ENCODE measurements around the gene ADAM19. TPM values are rescaled to one million over a fixed set of nuclear protein-coding genes. Genes with fewer than 3 reads are reported as not detected.

Gene ADAM19
- total RNA-seq, 1 donor from 2014 or later = 30.0 TPM

DNA sequence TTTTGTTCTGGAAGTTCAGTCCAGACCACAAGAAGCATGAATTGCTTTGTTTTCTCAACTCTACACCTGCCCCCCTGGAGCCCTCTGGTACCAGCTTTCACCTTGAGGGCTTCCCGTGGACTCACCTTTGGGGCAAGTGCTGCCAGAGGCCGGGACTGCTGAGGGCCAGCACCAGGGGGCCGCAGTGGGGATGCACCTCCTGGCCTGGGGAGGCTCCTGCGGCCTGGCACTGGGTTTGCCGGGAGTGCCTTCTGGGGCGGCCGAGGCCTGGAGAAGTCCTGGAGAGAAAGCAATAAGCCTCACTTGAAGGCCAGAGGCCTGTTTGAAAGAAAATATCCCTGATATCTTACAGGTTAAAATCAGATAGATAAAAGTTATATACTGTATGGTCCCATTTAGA, 93.9 kb downstream of the ADAM19 start:
- DNase-seq = no peak

DNA sequence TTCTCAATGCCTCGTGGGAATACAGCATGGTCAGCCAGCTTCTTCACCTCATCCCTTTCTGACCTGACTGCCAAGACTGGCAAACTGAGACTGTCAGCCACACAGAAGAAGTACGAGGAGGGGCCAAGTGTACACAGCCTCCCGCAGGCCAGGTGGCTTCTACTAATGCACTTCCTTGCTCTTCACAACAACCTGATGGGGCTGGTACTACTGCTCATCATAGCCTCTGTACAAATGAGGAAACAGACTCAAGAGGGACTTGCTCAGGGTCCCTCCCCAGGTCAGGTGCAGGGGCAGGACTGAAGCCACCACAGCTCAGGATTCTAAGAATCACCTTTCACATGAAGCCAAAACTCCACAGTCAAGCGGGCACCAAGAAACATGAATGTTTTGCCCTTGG, 94.3 kb downstream of the ADAM19 start:
- no peak for DNase-seq

DNA sequence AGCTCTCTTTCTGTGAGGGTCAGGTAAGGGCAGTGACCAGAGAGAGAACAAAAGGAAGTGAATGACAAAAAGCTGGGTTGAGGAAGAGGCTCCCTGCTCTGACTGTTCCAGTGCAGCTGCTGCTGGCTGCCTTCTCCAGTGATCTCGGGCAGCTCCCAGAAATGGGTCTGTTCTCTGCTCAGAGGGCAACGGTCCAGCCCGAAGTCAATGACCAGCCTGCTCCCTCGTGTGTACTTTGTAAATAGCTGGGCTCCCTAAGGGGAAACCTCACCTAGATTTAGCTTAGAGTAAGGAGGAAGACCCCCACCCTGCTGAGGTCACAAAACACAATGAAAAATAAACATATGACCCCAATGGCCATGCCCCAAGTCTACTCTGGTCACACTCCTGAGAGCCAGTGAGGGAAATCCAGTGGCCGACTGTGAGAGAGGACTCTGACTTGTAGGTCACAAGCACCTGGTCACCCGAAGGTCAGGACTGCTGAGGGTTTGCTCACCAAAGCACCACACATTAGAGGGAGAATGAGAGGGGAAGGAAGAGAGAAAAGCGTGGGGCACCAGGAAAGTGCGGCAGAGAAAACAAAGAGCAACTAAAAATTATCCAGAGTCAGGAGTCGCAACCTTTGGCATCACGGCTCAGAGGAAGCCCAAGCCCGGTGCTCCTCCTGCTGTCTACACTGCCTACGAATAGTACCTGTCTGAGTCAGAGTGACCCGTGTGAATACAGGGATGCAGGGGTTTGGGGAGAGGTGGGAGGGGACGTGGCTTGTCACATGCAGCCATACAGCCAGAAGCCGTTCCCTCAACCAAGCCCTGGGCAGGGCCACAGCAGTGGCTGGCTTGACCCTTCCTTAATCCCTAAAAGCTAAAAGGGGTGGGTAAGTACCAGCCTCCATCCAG, 95.7 kb downstream of the ADAM19 start:
- DNase-seq = no peak

DNA sequence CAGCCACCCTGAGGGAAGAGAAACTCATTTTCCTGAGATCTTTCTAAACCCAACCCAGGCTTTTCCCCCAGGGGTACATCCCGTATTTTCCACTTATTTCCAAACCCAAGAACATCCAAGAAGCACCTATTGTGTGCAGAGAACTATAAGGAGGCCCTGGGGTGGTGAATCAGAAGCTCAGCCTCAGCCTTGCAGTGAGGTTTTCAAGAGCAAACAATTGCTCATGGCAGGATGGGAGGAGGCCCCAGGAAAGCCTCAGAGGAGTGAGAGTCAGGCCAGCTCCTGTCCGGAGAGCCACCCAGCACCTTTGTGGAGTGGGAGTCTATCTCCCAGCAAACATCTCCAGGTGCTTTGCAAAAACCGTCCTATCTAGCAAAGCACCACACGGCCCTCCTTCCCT, 96.4 kb downstream of the ADAM19 start:
- DNase-seq = no peak

DNA sequence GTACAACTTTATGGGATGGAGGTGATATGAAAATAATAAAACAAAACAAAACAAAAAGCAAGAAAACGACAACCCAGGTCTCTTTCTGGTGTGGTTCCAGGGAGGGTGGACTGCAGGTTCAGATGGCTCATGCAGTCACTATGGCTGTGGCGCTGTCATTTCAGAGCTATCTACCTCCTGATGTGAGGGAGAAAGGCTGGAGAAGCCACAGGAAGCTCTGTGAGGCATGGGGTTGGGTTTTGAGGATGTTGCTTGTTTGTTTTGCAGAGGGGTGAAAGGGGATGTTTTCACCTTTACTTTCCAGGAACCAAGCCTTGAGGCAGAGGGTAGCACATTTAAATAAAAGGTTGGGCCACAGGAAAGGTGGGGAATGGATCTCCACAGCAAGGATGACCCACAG, 96.8 kb downstream of the ADAM19 start:
- no peak for DNase-seq

DNA sequence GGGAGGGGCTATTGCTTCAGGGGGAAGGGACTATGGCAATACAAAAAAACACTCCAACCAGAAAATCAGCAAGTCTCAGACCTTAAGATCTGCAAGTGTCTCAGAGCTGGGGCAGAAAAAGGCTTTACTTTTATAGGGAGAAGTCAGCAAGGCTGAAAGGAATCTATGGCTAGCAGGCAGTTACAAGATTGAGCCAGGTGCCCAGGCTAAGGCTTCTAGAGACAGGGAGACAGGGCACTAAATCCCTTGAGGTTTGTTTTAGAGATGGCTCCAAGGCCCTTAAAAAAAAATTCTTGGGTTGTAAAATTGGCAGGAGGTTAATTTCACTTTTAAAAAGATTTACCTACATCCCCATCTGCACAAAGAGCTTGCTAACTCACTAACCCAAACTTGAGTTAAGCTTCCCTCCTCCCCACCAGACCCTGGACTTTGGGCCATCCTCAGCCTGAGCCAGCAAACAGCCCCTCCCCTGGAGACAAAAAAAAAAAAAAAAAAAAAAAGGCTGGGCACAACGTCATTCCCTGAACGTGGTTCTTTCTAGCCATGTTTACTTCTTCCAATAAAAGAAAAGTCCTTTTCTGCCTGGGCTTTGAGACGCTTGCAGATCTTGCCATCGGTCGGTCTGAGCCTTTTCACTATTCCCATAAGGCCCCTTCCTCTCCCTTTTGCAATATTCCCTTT, 97.6 kb downstream of the ADAM19 start:
- no peak for DNase-seq

DNA sequence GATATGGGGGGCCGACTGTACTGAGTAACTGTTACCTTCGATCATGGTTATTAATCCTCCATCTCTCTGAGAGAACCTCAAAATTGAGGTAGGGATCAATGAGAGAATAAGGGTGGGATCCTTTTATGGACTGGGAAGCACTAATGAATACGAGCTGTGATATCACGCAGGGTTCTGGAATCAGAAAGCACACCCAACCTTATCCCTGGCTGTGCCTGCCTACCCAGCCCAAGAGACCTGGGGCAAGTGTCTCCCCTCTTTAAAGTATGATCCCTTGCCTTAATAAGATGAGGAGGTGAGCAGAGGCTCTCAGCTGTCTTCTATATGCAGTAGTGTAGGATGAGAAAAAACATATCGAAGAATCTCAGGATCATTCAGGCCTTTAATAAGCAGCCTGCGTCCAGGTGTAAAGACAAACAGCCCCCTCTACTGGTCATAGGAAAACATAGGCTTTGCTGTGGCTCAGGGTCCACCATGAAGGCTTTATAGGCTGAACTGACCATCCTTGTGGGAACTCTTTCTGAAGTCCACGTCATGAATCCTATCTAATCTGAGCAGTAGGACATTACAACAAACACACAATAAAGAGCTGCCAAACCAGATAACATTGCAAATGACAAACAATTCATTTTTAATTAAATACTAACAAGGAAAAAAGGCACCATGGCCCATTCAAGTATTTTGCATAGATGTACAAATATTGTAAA, 98.7 kb downstream of the ADAM19 start:
- peak; percentile 79 for DNase-seq

DNA sequence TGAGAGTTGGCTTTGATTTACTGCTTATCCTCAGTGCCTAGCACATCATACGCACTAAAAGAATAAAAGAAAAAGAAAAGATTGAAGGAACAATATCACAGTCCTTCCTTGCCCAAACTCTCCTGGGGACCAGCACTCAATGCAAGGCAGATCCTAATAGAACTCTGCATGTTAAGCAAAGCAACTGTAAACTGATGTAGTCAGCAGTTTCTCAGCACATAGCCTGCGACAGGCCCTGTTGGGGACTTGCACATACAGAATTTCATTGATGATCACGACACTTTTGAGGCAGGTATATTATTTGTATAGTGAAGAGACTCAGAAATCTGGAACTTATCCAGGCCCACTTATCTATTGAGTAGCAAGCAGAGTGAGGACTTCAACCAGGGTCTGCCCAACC, 100.1 kb downstream of the ADAM19 start:
- DNase-seq = no peak

DNA sequence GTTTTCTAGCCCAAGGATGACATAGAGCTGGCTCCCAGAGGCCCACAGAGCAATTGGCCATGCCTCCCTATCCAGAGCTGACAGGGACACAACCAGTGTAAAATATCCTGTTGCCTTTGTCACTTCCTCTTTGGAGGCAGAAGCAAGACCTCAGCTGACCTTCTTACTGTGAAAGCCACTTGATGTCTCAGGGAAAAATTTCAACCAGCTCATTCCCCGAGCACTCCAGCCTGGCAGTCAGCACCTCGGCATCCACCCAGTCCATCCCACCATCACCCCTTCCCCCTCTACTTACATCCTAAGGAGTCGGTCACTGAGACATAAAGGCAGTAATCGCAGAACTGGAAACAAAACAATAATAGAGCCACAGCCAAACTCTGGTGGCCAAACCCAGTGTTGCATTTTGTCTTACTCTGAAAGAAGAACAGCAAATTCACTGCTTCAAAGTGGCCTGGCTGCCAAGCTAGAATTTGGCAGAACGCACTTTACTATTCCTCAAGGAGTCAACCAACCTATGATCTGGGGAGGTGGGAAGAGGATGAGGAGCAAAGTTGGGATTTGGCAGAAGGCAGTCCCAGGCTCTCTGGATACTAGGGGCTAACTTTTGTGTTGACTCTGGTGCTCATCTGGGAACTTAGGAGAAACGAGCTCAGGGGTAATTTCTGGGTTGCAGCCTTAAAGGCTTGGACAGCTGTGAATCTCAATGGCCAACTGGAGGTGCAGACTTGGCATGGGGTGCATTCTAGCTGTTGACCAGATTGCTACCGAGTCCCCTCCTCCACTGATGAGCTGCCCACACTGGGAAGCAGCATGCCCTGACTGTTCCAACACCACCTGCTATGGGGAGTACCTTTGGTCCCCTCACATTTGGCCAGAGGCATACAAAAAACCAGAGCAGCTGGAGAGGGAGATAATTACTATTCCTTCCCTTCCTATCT, 101.9 kb downstream of the ADAM19 start:
- peak; percentile 20 for DNase-seq

DNA sequence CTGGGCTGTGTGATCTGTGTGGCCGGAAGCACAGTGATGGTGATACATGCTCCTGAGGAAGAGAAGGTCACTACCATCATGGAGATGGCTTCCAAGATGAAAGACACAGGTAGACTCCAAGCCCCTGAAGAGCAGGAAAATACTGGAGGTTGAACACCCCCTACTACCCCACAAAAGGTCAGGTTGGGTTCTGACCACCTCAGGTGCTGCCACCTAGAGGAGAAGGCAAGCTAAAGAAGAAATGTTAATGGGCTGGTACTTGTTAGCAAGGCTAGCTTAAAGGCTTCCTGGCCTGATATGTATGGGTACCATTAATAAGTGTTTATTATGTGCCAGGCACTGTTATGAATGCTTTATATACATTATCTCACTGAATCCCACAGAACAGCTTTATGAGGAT, 103.9 kb downstream of the ADAM19 start:
- peak; percentile 55 for DNase-seq

DNA sequence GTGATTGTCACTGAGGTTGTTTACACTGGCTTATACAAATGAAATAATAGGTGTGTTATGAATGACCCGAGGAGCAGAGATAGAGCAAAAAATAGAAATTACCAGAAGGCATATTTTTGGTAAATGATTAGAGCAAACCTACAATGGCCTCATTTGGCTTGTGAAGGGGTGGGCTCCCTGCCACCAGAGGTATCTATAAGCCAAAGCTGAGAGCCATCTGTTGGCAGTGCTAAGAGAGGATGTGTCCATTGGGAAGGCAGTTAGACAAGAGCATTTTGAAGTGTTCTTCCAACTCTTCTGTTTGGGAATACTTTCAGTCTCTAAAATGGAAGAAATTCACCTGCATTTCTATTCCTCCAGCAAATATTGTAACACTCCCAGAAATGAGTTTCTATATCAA, 104.9 kb downstream of the ADAM19 start:
- DNase-seq = no peak

DNA sequence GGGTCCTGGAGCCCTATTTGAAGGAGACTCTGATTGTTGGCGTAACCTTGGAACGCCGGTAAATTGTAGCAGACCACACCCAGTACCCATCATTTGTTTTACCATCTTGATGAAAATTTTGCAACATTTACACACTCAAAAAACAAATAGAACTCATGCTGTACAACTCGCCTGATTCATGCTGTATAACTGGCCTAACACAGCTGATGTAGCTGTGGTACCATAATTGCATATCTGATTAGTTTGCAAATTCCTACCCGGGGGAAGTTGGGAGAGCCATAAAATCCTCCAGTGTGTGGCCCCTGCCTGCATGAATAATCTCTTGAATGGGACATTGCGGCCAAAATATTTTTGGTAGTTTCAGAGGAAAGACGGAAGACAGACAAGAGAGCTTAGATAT, 105.9 kb downstream of the ADAM19 start:
- DNase-seq = no peak

DNA sequence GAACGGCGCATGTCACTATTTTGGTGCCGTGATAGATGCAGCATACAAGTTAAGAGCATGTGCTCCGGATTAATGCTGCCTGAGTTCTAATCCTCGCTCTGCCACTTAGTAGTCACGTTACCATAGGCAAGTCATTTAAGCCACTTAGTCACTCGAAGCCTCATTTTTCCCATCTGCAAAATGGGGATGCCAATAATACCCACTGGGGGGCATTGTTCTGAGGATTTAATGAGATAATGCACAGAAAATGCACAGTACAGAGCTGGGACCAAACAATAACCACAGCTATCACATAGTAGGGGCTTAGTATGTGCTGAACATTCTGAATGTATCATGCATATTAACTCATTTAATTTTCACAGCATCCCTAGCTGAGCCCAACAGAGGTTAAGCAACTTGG, 106.5 kb downstream of the ADAM19 start:
- DNase-seq = no peak

DNA sequence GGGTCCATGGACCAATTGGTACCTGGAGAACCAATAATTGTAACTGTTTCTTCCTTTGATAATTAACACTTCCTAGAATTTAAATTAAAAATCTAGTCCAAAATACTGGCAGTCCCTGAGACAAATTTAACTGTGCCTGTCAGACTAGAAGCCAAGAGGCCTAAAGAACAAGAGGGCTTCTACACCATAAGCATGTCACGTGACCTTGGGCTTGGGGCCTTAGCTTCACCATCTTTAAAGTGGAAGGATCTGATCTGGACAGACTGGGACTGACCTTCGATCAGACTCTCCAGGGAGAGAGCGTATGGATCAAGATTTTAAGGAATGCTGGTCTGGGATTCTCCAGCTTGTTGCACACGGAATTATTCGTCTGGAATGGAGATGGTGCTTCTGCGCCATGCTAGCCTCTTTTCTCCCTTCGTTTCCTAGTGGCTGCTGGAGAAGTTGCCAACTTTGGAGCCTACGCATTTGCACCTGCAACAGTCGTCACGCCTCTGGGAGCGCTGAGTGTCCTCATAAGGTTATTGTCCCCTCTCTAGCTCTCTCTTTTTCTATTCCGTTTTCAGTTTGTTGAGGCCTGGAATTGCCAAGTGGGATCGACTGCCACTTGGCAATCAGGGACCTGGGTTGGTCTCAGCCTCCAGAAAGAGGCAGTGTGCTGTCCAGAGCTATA, 107.1 kb downstream of the ADAM19 start:
- no peak for DNase-seq

DNA sequence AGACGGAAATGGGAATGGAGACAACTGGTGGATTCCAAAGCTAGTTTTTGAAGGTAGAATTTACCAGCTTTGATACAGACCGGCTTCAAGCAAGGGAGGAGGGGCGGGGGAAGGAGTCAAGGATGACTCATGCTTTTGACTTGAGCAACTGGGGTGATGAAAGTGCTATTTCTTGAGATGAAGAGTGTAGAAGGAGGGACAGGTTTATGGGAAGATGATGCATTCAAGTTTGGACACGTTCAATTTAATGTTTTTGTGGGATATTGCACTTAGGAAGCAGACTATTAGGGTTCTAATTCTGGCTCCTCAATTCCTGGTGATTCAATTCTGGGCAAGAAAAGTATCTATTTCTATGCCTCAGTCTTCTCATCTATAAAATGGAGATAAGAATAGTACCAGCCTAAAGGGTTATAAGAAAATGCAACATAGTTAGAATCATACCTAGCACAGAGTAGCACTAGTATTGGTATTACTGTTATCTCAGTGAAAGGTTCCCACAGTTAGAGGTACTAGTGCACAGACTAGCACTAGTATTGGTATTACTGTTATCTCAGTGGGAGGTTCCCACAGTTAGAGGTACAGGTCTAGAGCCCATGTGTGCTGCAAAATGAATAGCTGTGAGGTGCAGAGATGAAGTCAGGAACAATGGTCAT, 110.9 kb downstream of the ADAM19 start:
- peak; percentile 17 for DNase-seq

DNA sequence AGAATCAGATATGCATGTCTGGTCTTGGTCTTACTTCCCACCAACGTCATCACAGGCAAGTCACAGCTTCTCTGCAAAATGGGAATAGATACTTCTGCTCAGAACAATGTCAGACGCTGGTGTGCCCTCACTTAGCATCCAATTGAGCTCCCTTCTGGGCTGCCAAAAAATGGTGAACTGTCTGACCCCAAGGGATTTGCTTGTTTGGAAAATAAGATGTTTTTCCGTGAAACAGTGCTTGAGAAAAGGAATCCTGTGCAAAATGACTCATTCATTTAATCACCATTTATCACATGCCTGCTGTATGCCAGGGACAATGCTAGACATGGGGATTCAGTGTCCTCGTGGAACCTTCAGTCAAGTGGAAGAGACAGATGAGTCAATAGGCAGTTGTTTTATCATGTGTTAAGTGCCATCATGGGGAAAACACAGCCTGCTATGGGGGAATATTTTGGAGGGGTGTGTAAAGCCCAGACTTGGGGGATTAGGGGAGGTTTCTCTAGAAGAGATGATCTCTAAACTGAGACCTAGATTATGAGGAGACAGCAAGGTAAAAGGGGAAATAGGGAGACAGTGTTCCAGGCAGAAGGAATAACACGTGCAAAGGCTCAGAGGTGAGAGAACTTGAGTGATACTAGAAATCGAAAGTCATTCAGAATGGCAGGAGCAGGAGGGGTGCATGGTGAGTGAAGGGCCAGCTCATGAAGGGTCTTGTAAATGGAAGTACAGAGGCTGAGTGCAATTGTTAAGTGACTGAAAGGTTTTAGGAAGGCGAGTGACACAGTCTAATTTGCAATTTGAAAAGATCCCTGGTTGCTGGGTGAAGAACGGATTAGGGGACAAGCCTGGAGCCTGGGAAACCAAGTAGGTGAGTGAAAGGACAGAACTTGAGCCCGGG, 111.7 kb downstream of the ADAM19 start:
- no peak for DNase-seq

DNA sequence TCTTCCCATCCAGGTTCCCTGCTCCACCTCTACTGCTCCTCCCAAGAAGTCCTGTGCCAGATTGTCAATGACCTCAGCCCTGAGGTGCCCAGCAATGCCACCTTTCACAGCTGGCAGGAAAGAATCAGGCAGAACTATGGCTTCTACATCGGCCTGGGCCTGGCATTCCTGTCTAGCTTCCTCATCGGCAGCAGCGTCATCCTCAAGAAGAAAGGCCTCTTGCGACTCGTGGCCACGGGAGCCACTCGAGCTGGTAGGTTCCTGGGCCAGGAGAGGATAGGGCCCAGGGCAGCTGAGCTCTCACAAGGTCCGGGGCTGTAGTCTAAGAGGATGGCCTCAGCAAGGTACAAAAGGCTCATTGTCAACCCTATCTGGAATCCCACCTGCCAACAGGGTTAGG, 112.5 kb downstream of the ADAM19 start:
- no peak for DNase-seq

DNA sequence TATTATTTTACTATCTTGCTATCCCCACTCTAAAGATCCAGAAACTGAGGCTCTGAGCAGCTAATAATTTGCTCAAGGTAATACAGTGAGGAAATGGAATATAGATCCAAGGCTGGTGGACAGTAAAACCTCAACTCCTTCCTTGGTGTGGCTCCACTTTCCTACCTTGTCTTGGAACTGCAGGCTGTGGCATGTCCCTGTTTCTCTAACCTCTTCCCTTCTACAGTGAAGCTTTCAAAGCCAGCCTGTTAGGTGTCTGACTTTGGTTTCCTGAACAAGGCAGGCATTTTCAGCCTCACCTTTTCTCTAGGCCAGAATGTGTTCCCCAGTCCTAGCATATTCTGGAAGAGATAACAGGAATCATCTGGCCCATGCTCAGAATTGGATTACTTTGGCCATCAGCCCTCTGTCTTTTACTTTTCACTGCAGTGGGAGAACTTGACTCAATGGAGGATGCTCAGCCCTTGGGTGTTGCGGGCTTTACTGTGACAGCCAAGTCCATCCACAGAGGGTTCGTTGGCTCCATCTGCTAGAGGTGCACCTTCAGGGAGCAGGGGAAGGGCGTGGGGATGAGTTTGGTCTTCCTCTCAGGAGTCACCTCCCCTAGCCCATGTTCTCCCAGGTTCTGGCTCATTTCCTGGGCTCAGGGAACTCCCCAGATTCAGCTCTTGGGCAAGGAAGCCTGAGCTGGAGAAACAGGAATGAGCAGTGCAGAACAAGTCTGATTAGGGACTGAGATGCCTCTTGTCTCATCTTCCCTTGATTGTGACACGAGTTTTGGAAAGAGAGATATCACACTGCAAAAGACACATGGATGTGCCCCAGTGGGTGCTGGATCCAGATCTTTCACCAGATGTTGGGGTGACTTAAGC, 114.4 kb downstream of the ADAM19 start:
- no peak for DNase-seq

Data from dermis blood vessel endothelial cell (primary cell).